ENCODE data around the gene AOPEP.

DNA sequence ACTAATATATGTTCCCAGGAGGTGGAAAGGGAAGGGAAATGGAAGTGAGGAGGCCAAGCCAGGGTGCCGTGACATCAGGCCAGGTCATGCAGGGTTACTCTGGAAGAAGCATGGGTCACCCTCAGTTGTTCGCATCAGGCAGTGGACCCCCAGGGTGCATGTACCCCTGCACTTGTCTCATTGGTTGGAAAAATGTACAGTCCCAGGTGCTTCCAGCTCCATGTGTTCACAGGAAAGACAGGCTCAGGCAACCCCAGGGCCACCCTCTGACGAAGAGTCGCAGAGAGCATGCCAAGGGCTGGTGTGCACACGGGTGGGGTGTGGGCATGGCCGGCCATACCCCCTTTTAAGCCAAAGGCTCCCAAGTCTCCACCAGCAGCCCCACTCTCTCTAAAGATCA, 208.9 kb downstream of the AOPEP start:
- TF ChIP-seq, protein P1, sequence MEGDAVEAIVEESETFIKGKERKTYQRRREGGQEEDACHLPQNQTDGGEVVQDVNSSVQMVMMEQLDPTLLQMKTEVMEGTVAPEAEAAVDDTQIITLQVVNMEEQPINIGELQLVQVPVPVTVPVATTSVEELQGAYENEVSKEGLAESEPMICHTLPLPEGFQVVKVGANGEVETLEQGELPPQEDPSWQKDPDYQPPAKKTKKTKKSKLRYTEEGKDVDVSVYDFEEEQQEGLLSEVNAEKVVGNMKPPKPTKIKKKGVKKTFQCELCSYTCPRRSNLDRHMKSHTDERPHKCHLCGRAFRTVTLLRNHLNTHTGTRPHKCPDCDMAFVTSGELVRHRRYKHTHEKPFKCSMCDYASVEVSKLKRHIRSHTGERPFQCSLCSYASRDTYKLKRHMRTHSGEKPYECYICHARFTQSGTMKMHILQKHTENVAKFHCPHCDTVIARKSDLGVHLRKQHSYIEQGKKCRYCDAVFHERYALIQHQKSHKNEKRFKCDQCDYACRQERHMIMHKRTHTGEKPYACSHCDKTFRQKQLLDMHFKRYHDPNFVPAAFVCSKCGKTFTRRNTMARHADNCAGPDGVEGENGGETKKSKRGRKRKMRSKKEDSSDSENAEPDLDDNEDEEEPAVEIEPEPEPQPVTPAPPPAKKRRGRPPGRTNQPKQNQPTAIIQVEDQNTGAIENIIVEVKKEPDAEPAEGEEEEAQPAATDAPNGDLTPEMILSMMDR (IDR thresholded peaks at IDR 0.05) = no peak
- TF ChIP-seq POLR2A (IDR thresholded peaks at IDR 0.05) = no peak
